Neuronal stem cell (in vitro differentiated cells): ENCODE results near the gene ZNF280C.
A peak's percentile ranks its signal among the peaks of the same experiment; 100 is the strongest.

Source experiments
- DNase-seq: peaks from one replicate; pipeline ENCODE4 v3.0.0-alpha.2; 2013; ENCODE audit warnings: low spot score
- H2AFZ ChIP-seq: one replicate; pipeline ENCODE4 v1.6.1; 2013; ENCODE audit warnings: mild to moderate bottlenecking, low read length, inconsistent platforms
- H2AK5ac ChIP-seq: 2 replicates; pipeline ENCODE4 v1.6.1; 2013; ENCODE audit warnings: low read depth, mild to moderate bottlenecking, inconsistent platforms, low read length, moderate library complexity, mixed read lengths
- H2BK120ac ChIP-seq: 2 replicates; pipeline ENCODE4 v1.6.1; 2013; ENCODE audit warnings: low read depth, mild to moderate bottlenecking, inconsistent platforms, low read length, moderate library complexity, mixed read lengths
- H2BK12ac ChIP-seq: one replicate; pipeline ENCODE4 v1.6.1; 2013; ENCODE audit warnings: low read length, inconsistent platforms
- H2BK15ac ChIP-seq: 2 replicates; pipeline ENCODE4 v1.6.1; 2013; ENCODE audit warnings: mild to moderate bottlenecking, low read length, inconsistent platforms, mixed read lengths
- H2BK5ac ChIP-seq: one replicate; pipeline ENCODE4 v1.6.1; 2013; ENCODE audit warnings: inconsistent platforms, mild to moderate bottlenecking, low read length, moderate library complexity
- H3K14ac ChIP-seq: one replicate; pipeline ENCODE4 v1.6.1; 2013; ENCODE audit warnings: low read length, inconsistent platforms
- H3K18ac ChIP-seq: 2 replicates; pipeline ENCODE4 v1.6.1; 2013; ENCODE audit warnings: low read length, inconsistent platforms
- H3K23ac ChIP-seq: 2 replicates; pipeline ENCODE4 v1.6.1; 2013; ENCODE audit warnings: low read depth, mild to moderate bottlenecking, mixed read lengths, low read length, inconsistent platforms; ENCODE audit not compliant: poor library complexity
- H3K27ac ChIP-seq: replicated peaks from 3 replicates; pipeline ENCODE4 v1.5.1; 2013; ENCODE audit warnings: low read length, inconsistent platforms
- H3K27me3 ChIP-seq, 3 experiments: 2 replicates each; pipeline ENCODE4 v1.6.1; 2013; ENCODE audit warnings: low read length in 3 of 3, mild to moderate bottlenecking in 2 of 3, inconsistent platforms in 1 of 3, low read depth in 1 of 3, mixed read lengths in 1 of 3, moderate library complexity in 1 of 3; ENCODE audit not compliant: control insufficient read depth in 3 of 3, insufficient read depth in 3 of 3
- H3K36me3 ChIP-seq, 2 donors: replicated peaks in 1 of 2; 2 replicates each; pipeline ENCODE4 v1.6.1; 2013; ENCODE audit warnings: low read length in 2 of 2; ENCODE audit not compliant: control insufficient read depth in 2 of 2, insufficient read depth in 2 of 2
- H3K4ac ChIP-seq: 2 replicates; pipeline ENCODE4 v1.6.1; 2013; ENCODE audit warnings: inconsistent platforms, mild to moderate bottlenecking, low read length, moderate library complexity
- H3K4me1 ChIP-seq, 2 donors: 1 replicate in 1 of 2; 2 replicates in 1 of 2; pipeline ENCODE4 v1.6.1; 2013; ENCODE audit warnings: low read length in 2 of 2, low read depth in 1 of 2; ENCODE audit not compliant: control insufficient read depth in 2 of 2, insufficient read depth in 1 of 2
- H3K4me2 ChIP-seq: one replicate; pipeline ENCODE4 v1.6.1; 2013; ENCODE audit warnings: mild to moderate bottlenecking, low read length, inconsistent platforms; ENCODE audit not compliant: insufficient read depth, poor library complexity, severe bottlenecking
- H3K4me3 ChIP-seq, 2 donors: 2 replicates each; pipeline ENCODE4 v1.5.1; 2013; ENCODE audit warnings: low read length in 2 of 2, mild to moderate bottlenecking in 2 of 2, inconsistent platforms in 1 of 2, moderate library complexity in 1 of 2
- H3K79me1 ChIP-seq: one replicate; pipeline ENCODE4 v1.6.1; 2013; ENCODE audit warnings: low read depth, mild to moderate bottlenecking, inconsistent platforms, low read length, moderate library complexity
- H3K9ac ChIP-seq: one replicate; pipeline ENCODE4 v1.6.1; 2013; ENCODE audit warnings: mild to moderate bottlenecking, low read depth, low read length, inconsistent platforms; ENCODE audit not compliant: poor library complexity
- H3K9me3 ChIP-seq, 2 donors: replicated peaks in 1 of 2; 2 replicates each; pipeline versions ENCODE3 to v1.6.1; 2013; ENCODE audit warnings: low read length in 2 of 2, mild to moderate bottlenecking in 2 of 2, inconsistent platforms in 1 of 2, low read depth in 1 of 2, mixed read lengths in 1 of 2, moderate library complexity in 1 of 2; ENCODE audit not compliant: control insufficient read depth in 2 of 2, insufficient read depth in 1 of 2
- H4K8ac ChIP-seq: one replicate; pipeline ENCODE4 v1.6.1; 2013; ENCODE audit warnings: low read depth, mild to moderate bottlenecking, inconsistent platforms, low read length, moderate library complexity
- H4K91ac ChIP-seq: one replicate; pipeline ENCODE4 v1.6.1; 2013; ENCODE audit warnings: low read length, low read depth, mild to moderate bottlenecking, inconsistent platforms; ENCODE audit not compliant: poor library complexity
- WGBS, 2 donors: extraction: QIAGEN DNeasy Blood & Tissue Kit; methylation state at CpG; one replicate each; pipeline ENCODE4 v1.1.7; 2013; ENCODE audit warnings: missing lambda C conversion rate in 2 of 2, mixed read lengths in 1 of 2; ENCODE audit not compliant: insufficient read length in 2 of 2, insufficient replicate concordance in 1 of 2; ENCODE audit errors: extremely low coverage in 2 of 2; 5-methylcytosine and 5-hydroxymethylcytosine counted together

The ZNF280C gene

GRCh38 chrX:130262231-130262630 is 6.5 kb downstream of the ZNF280C start:
- Histone ChIP-seq H2BK12ac (no peak overlapping the region), H4K91ac (no peak overlapping the region), H2AFZ (no peak overlapping the region), H3K36me3 (peaks cover 0 to 30% of the 10 kb centered on the region in 2 donors), H3K9ac (no peak overlapping the region), H3K4me2 (peak overlapping the region; percentile 2), H2BK15ac (no peak overlapping the region), H4K8ac (no peak overlapping the region), H3K9me3 (peaks cover 0 to 8% of the 10 kb centered on the region in 2 donors), H3K4me1 (no peaks in the 10 kb centered on the region), H3K14ac (no peak overlapping the region), H3K27ac (no peak overlapping the region), H2BK5ac (no peak overlapping the region), H2AK5ac (no peak overlapping the region), H3K4me3 (no peak overlapping the region), H3K23ac (no peak overlapping the region), H3K18ac (no peak overlapping the region), H3K4ac (no peak overlapping the region), H3K79me1 (no peaks in the 10 kb centered on the region), H3K27me3 (no peaks in the 10 kb centered on the region), H2BK120ac (no peak overlapping the region)
- DNase-seq, result no peak
- no CpG with 5 or more reads among the region's 3 CpGs for WGBS, 2 donors

GRCh38 chrX:130261296-130261893 is 7.3 kb downstream of the ZNF280C start:
- H3K9me3 ChIP-seq, result peaks cover 0 to 8% of the 10 kb centered on the region in 2 donors
- H3K27ac ChIP-seq, result no peak overlapping the region
- H2AFZ ChIP-seq, result no peak overlapping the region
- H2AK5ac ChIP-seq, result no peak overlapping the region
- no peak overlapping the region for H3K9ac ChIP-seq
- no peaks in the 10 kb centered on the region for H3K27me3 ChIP-seq
- WGBS, 2 donors, result no CpG with 5 or more reads among the region's 4 CpGs
- H2BK12ac ChIP-seq, result no peak overlapping the region
- no peak for DNase-seq
- H2BK120ac ChIP-seq, result no peak overlapping the region
- no peak overlapping the region for H4K8ac ChIP-seq
- H3K4me2 ChIP-seq, result no peak overlapping the region
- H2BK15ac ChIP-seq, result no peak overlapping the region
- no peak overlapping the region for H3K4me3 ChIP-seq
- H3K79me1 ChIP-seq, result no peaks in the 10 kb centered on the region
- H3K14ac ChIP-seq, result no peak overlapping the region
- H3K18ac ChIP-seq, result no peak overlapping the region
- H4K91ac ChIP-seq, result no peak overlapping the region
- no peak overlapping the region for H2BK5ac ChIP-seq
- H3K23ac ChIP-seq, result no peak overlapping the region
- no peaks in the 10 kb centered on the region for H3K4me1 ChIP-seq
- peaks cover 0 to 36% of the 10 kb centered on the region in 2 donors for H3K36me3 ChIP-seq
- H3K4ac ChIP-seq, result no peak overlapping the region

- no CpG with 5 or more reads among the region's 2 CpGs for WGBS, 2 donors
- Histone ChIP-seq H3K23ac (no peak overlapping the region), H3K4ac (no peak overlapping the region), H3K18ac (no peak overlapping the region), H2AFZ (no peak overlapping the region), H3K27ac (no peak overlapping the region), H3K79me1 (no peaks in the 10 kb centered on the region), H3K4me3 (no peak overlapping the region), H3K9me3 (peaks cover 0 to 3% of the 10 kb centered on the region in 2 donors), H3K4me1 (no peaks in the 10 kb centered on the region), H2BK12ac (no peak overlapping the region), H3K4me2 (no peak overlapping the region), H2AK5ac (no peak overlapping the region), H4K8ac (no peak overlapping the region), H2BK120ac (no peak overlapping the region), H2BK5ac (no peak overlapping the region), H3K36me3 (peaks cover 0 to 43% of the 10 kb centered on the region in 2 donors), H4K91ac (no peak overlapping the region), H3K14ac (no peak overlapping the region), H3K27me3 (no peaks in the 10 kb centered on the region), H2BK15ac (no peak overlapping the region), H3K9ac (no peak overlapping the region)
- no peak for DNase-seq
These were observed 8.4 kb downstream of the ZNF280C start for GRCh38 chrX:130260316-130260715.

- H2AK5ac ChIP-seq, result no peak overlapping the region
- no peaks in the 10 kb centered on the region for H3K27me3 ChIP-seq
- no peak overlapping the region for H3K23ac ChIP-seq
- H2BK15ac ChIP-seq, result no peak overlapping the region
- H3K9me3 ChIP-seq, result peaks cover 0 to 8% of the 10 kb centered on the region in 2 donors
- H3K4ac ChIP-seq, result no peak overlapping the region
- no peak for DNase-seq
- no peaks in the 10 kb centered on the region for H3K79me1 ChIP-seq
- no peak overlapping the region for H2BK5ac ChIP-seq
- H2BK12ac ChIP-seq, result no peak overlapping the region
- no peak overlapping the region for H3K14ac ChIP-seq
- H2AFZ ChIP-seq, result no peak overlapping the region
- no peaks in the 10 kb centered on the region for H3K4me1 ChIP-seq
- no peak overlapping the region for H3K4me2 ChIP-seq
- H3K18ac ChIP-seq, result no peak overlapping the region
- no peak overlapping the region for H2BK120ac ChIP-seq
- no peak overlapping the region for H3K27ac ChIP-seq
- peaks cover 0 to 40% of the 10 kb centered on the region in 2 donors for H3K36me3 ChIP-seq
- H3K4me3 ChIP-seq, result no peak overlapping the region
- H4K8ac ChIP-seq, result no peak overlapping the region
- H3K9ac ChIP-seq, result no peak overlapping the region
- no peak overlapping the region for H4K91ac ChIP-seq
These were observed 14.8 kb downstream of the ZNF280C start for GRCh38 chrX:130253916-130254315.
